H1 (cell line): ENCODE results near the gene PRPF6. TPM values are rescaled to one million over a fixed set of nuclear protein-coding genes. Genes with fewer than 3 reads are reported as not detected.
A peak's percentile ranks its signal among the peaks of the same experiment; 100 is the strongest.

ENCODE experiments used
- CTCF ChIA-PET: fragments of 300-600 bp; sonication (Branson Sonifier 250); formaldehyde crosslinking; loops from one replicate; lab custom pipeline; 2021; ENCODE audit not compliant: partially characterized antibody; lab: Charles Lee
- POLR2A ChIA-PET: fragments of 300-600 bp; sonication (Branson Sonifier 250); formaldehyde crosslinking; loops from one replicate; lab custom pipeline; 2021; ENCODE audit warnings: inconsistent platforms; ENCODE audit not compliant: partially characterized antibody; lab: Charles Lee
- DNase-seq, 2 experiments: peaks; one replicate each; pipeline versions ENCODE4 v3.0.0 to v3.0.0-alpha.2; 2010 to 2022; ENCODE audit warnings: low spot score in 2 of 2, low read depth in 1 of 2, mixed read lengths in 1 of 2
- FAIRE-seq: peaks from 2 replicates; lab custom pipeline; 2011; peaks lifted over from hg19 to GRCh38; lab: Jason Lieb, UNC
- H2AFZ ChIP-seq: 2 replicates; pipeline ENCODE4 v1.8.1; 2012; ENCODE audit warnings: low read length, inconsistent platforms
- H2AK5ac ChIP-seq: 2 replicates; pipeline ENCODE4 v1.6.1; 2013; ENCODE audit warnings: low read depth, low read length
- H2BK120ac ChIP-seq: replicated peaks from 2 replicates; pipeline ENCODE3; 2013; ENCODE audit warnings: low read depth, low read length, inconsistent platforms
- H2BK12ac ChIP-seq: 2 replicates; pipeline ENCODE4 v1.6.1; 2013; ENCODE audit warnings: low read depth, low read length
- H2BK15ac ChIP-seq: 2 replicates; pipeline ENCODE4 v1.6.1; 2013; ENCODE audit warnings: low read length
- H2BK20ac ChIP-seq: 2 replicates; pipeline ENCODE4 v1.6.1; 2013; ENCODE audit warnings: low read length
- H2BK5ac ChIP-seq: 2 replicates; pipeline ENCODE4 v1.6.1; 2013; ENCODE audit warnings: low read depth, low read length
- H3K14ac ChIP-seq: 2 replicates; pipeline ENCODE4 v1.6.1; 2013; ENCODE audit warnings: inconsistent platforms; ENCODE audit not compliant: insufficient read length
- H3K18ac ChIP-seq: 2 replicates; pipeline ENCODE4 v1.6.1; 2013; ENCODE audit warnings: low read length; ENCODE audit errors: extremely low read depth
- H3K23ac ChIP-seq: 2 replicates; pipeline ENCODE4 v1.6.1; 2013; ENCODE audit warnings: inconsistent platforms; ENCODE audit not compliant: insufficient read length
- H3K23me2 ChIP-seq: 2 replicates; pipeline ENCODE4 v1.6.1; 2013; ENCODE audit warnings: low read depth, low read length
- H3K27ac ChIP-seq: 2 replicates; pipeline ENCODE4 v1.6.1; 2011; ENCODE audit warnings: low read depth, low read length, inconsistent platforms
- H3K27me3 ChIP-seq, 4 experiments: replicated peaks in 1 of 4; 1 replicate in 1 of 4; 2 replicates in 3 of 4; pipeline versions ENCODE4 v1.6.1 to v1.8.1; 2011 to 2013; ENCODE audit warnings: low read length in 3 of 4, mild to moderate bottlenecking in 3 of 4, inconsistent platforms in 2 of 4, mixed read lengths in 2 of 4, moderate library complexity in 1 of 4; ENCODE audit not compliant: control insufficient read depth in 3 of 4, insufficient read depth in 3 of 4; ENCODE audit errors: extremely low read depth in 1 of 4
- H3K36me3 ChIP-seq, 4 experiments: 2 replicates each; pipeline versions ENCODE4 v1.6.1 to v1.8.1; 2011 to 2013; ENCODE audit warnings: mild to moderate bottlenecking in 4 of 4, low read length in 3 of 4, moderate library complexity in 2 of 4, control low read depth in 1 of 4, inconsistent platforms in 1 of 4; ENCODE audit not compliant: insufficient read depth in 4 of 4, control insufficient read depth in 2 of 4
- H3K4ac ChIP-seq: replicated peaks from 2 replicates; pipeline ENCODE3; 2013; ENCODE audit warnings: low read length, low read depth, mixed read lengths, inconsistent platforms; ENCODE audit not compliant: insufficient read length
- H3K4me1 ChIP-seq, 4 experiments: replicated peaks in 1 of 4; 1 replicate in 1 of 4; 2 replicates in 3 of 4; pipeline versions ENCODE4 v1.6.1 to v1.8.1; 2011 to 2013; ENCODE audit warnings: low read length in 3 of 4, inconsistent platforms in 2 of 4, mixed read lengths in 1 of 4; ENCODE audit not compliant: insufficient read depth in 4 of 4, control insufficient read depth in 3 of 4
- H3K4me2 ChIP-seq, 2 experiments: 2 replicates each; pipeline versions ENCODE4 v1.6.1 to v1.8.1; 2011 to 2013; ENCODE audit warnings: low read depth in 2 of 2, low read length in 2 of 2, control low read depth in 1 of 2, inconsistent platforms in 1 of 2, mild to moderate bottlenecking in 1 of 2; ENCODE audit not compliant: insufficient read depth in 1 of 2
- H3K4me3 ChIP-seq, 4 experiments: fragments of 200-600, 300-600 bp in 1 of 4; sonication (generic), shearing (Covaris generic), sonication (Bioruptor Twin) in 1 of 4; 2 replicates each; pipeline versions ENCODE4 v1.5.1 to v1.8.1; 2011 to 2016; ENCODE audit warnings: low read length in 4 of 4, low read depth in 3 of 4, control low read depth in 2 of 4, inconsistent platforms in 2 of 4, mild to moderate bottlenecking in 2 of 4, mixed read lengths in 1 of 4, moderate library complexity in 1 of 4; ENCODE audit not compliant: insufficient read depth in 2 of 4; ENCODE audit errors: extremely low read depth in 1 of 4
- H3K56ac ChIP-seq: replicated peaks from 2 replicates; pipeline ENCODE3; 2013; ENCODE audit warnings: low read depth, mild to moderate bottlenecking, mixed read lengths, low read length, inconsistent platforms; ENCODE audit not compliant: insufficient read length
- H3K79me1 ChIP-seq: 2 replicates; pipeline ENCODE4 v1.6.1; 2013; ENCODE audit warnings: low read depth, low read length, control low read depth
- H3K79me2 ChIP-seq, 2 experiments: 2 replicates each; pipeline versions ENCODE4 v1.6.1 to v1.8.1; 2012 to 2013; ENCODE audit warnings: low read length in 2 of 2, mild to moderate bottlenecking in 2 of 2, inconsistent platforms in 1 of 2; ENCODE audit not compliant: insufficient read depth in 2 of 2, control insufficient read depth in 1 of 2
- H3K9ac ChIP-seq, 4 experiments: replicated peaks in 1 of 4; 1 replicate in 1 of 4; 2 replicates in 3 of 4; pipeline versions ENCODE4 v1.6.1 to v1.8.1; 2011 to 2013; ENCODE audit warnings: low read depth in 3 of 4, low read length in 3 of 4, control low read depth in 2 of 4, mild to moderate bottlenecking in 2 of 4, moderate library complexity in 2 of 4, inconsistent platforms in 1 of 4; ENCODE audit errors: extremely low read depth in 1 of 4
- H3K9me3 ChIP-seq, 2 experiments: 2 replicates each; pipeline versions ENCODE4 v1.6.1 to v1.8.1; 2012 to 2013; ENCODE audit warnings: mild to moderate bottlenecking in 2 of 2, moderate library complexity in 2 of 2, control low read depth in 1 of 2, inconsistent platforms in 1 of 2, low read depth in 1 of 2, low read length in 1 of 2, mixed read lengths in 1 of 2; ENCODE audit not compliant: insufficient read depth in 2 of 2
- H4K20me1 ChIP-seq, 2 experiments: replicated peaks in 1 of 2; 2 replicates each; pipeline versions ENCODE3 to v1.8.1; 2011 to 2013; ENCODE audit warnings: inconsistent platforms in 2 of 2, low read length in 2 of 2, mild to moderate bottlenecking in 1 of 2; ENCODE audit not compliant: insufficient read depth in 2 of 2, control insufficient read depth in 1 of 2
- H4K5ac ChIP-seq: 2 replicates; pipeline ENCODE4 v1.6.1; 2013; ENCODE audit warnings: low read length, low read depth, mixed read lengths, inconsistent platforms; ENCODE audit not compliant: insufficient read length
- H4K8ac ChIP-seq: 2 replicates; pipeline ENCODE4 v1.8.0; 2013; ENCODE audit warnings: mild to moderate bottlenecking, moderate library complexity, low read length, inconsistent platforms; ENCODE audit not compliant: insufficient read depth; ENCODE audit errors: extremely low read depth
- H4K91ac ChIP-seq: replicated peaks from 2 replicates; pipeline ENCODE3; 2013; ENCODE audit warnings: low read length, mixed read lengths, inconsistent platforms; ENCODE audit not compliant: insufficient read length
- BACH1 ChIP-seq: IDR thresholded peaks from 2 replicates; pipeline ENCODE4 v1.6.1; 2012; ENCODE audit warnings: low read length, improper control_type of control experiment
- CBX8 ChIP-seq: fragments of 300-800, 300-1000 bp; sonication (generic); IDR thresholded peaks from 2 replicates; pipeline ENCODE4 v1.7.1; 2016; ENCODE audit warnings: low read depth, low read length, borderline replicate concordance
- GABPA ChIP-seq: IDR thresholded peaks from 2 replicates; pipeline ENCODE4 v1.6.1; 2011; ENCODE audit warnings: mild to moderate bottlenecking, low read length, moderate library complexity, borderline replicate concordance; ENCODE audit not compliant: insufficient read depth
- JUN ChIP-seq: IDR thresholded peaks from 2 replicates; pipeline ENCODE4 v1.6.1; 2011; ENCODE audit warnings: low read depth, mild to moderate bottlenecking, improper control_type of control experiment, low read length
- MAFK ChIP-seq: IDR thresholded peaks from 2 replicates; pipeline ENCODE4 v1.6.1; 2012; ENCODE audit warnings: low read depth, mild to moderate bottlenecking, improper control_type of control experiment, low read length
- PHF8 ChIP-seq: fragments of 200-600 bp; sonication (generic); conservative IDR thresholded peaks from 2 replicates; pipeline ENCODE4 v1.7.1; 2012; ENCODE audit warnings: low read depth, mild to moderate bottlenecking, inconsistent platforms, low read length, moderate library complexity
- POU5F1 ChIP-seq: IDR thresholded peaks from 2 replicates; pipeline ENCODE4 v1.6.1; 2011; ENCODE audit warnings: low read depth, mild to moderate bottlenecking, low read length, moderate library complexity
- RXRA ChIP-seq: IDR thresholded peaks from 2 replicates; pipeline ENCODE4 v1.6.1; 2011; ENCODE audit warnings: low read depth, mild to moderate bottlenecking, low read length, moderate library complexity; ENCODE audit not compliant: insufficient read depth
- SP4 ChIP-seq: IDR thresholded peaks from 2 replicates; pipeline ENCODE4 v1.6.1; 2012; ENCODE audit warnings: low read length, inconsistent platforms
- TBP ChIP-seq: IDR thresholded peaks from 2 replicates; pipeline ENCODE4 v1.6.1; 2011; ENCODE audit warnings: low read depth, low read length, improper control_type of control experiment
- ZNF274 ChIP-seq: IDR thresholded peaks from 2 replicates; pipeline ENCODE4 v1.7.0; 2012; ENCODE audit warnings: low read length, borderline replicate concordance; ENCODE audit errors: extremely low read depth
- WGBS, 2 experiments: shearing (Covaris generic) in 1 of 2; methylation state at CpG; one replicate each; pipeline versions ENCODE4 v1.1.6 to v1.1.7; 2013 to 2015; ENCODE audit warnings: low lambda C conversion rate in 2 of 2, mixed read lengths in 2 of 2, inconsistent platforms in 1 of 2, low coverage in 1 of 2, missing lambda C conversion rate in 1 of 2; ENCODE audit not compliant: insufficient replicate concordance in 2 of 2, insufficient coverage in 1 of 2, insufficient read length in 1 of 2; ENCODE audit errors: extremely low coverage in 1 of 2, missing lambda C conversion rate in 1 of 2; 5-methylcytosine and 5-hydroxymethylcytosine counted together
- polyA plus RNA-seq, 7 experiments: library from polyadenylated mRNA; depleted of rRNA in 3 of 7; stranded (reverse) in 5 of 7; unstranded in 2 of 7; fragments of >200 nt in 5 of 7; fragments of 200-250 nt in 2 of 7; gene quantifications; 1 replicate in 5 of 7; 2 replicates in 1 of 7; 4 replicates in 1 of 7; pipeline versions ENCODE4 v1.2.1 to v1.2.3, GENCODE V29; 2011 to 2013; ENCODE audit warnings: missing spikeins in 2 of 7, mixed read lengths in 2 of 7
- total RNA-seq: library from RNA; stranded (reverse); fragmentation: NEBNext Ultra II Directional; extraction: Animal tissue kit (Norgen Biotek cat#: 25700); gene quantifications from 2 replicates; pipeline ENCODE4 v1.2.1, GENCODE V29; 2021
- TF ChIP-seq, protein P1 (sequence below): IDR thresholded peaks from 2 replicates; pipeline ENCODE4 v1.6.1; 2011; ENCODE audit warnings: low read depth, mild to moderate bottlenecking, low read length; ENCODE audit not compliant: insufficient read depth

PRPF6 gene
- total and polyA plus RNA-seq, 2 of the 8 experiments (the other 6 are each of a cell fraction or from before 2014, with no cell fraction given): 27.9 to 76.9 TPM

DNA sequence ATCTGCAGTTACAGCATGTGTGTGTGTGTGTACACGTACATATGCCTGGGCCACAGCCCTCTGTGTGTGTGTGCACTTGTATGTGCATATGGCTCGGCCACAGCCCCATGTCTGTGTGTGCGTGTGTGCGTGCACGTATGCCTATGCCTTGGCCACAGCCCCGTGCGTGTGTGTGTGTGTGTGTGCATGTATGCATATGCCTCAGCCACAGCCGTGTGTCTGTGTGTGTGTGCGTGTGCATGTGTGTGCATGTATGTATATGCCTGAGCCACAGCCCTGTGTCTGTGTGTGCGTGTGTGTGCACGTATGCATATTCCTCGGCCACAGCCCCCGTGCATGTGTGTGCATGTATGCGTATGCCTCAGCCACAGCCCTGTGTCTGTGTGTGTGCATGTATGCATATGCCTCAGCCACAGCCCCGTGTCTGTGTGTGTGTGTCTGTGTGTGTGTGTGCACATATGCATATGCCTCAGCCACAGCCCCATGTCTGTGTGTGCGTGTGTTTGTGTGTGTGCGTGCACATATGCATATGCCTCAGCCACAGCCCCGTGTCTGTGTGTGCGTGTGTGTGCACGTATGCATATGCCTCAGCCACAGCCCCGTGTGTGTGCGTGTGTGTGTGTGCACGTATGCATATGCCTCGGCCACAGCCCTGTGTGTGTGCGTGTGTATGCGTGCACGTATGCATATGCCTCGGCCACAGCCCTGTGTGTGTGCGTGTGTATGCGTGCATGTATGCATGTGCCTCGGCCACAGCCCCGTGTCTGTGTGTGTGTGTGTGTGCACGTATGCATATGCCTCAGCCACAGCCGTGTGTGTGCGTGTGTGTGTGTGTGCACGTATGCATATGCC is 40.4 kb downstream of the PRPF6 start:
- H2BK120ac ChIP-seq: no peak overlapping the region
- TF ChIP-seq GABPA (no peak), RXRA (no peak), TBP (no peak), ZNF274 (no peak), MAFK (no peak), POU5F1 (no peak), SP4 (no peak), PHF8 (no peak), CBX8 (no peak), BACH1 (no peak), JUN (no peak)
- TF ChIP-seq, protein P1, sequence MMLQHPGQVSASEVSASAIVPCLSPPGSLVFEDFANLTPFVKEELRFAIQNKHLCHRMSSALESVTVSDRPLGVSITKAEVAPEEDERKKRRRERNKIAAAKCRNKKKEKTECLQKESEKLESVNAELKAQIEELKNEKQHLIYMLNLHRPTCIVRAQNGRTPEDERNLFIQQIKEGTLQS: no peak
- H3K36me3 ChIP-seq: peaks cover 15 to 52% (median 42%) of the 10 kb centered on the region in 4 experiments
- WGBS, 2 experiments: 93% methylated on average over 36 of the region's 36 CpGs; no CpG with 5 or more reads in 1 of the 2 experiments
- H3K4ac ChIP-seq: no peak overlapping the region
- ChIA-PET CTCF (no interaction called here), POLR2A (no interaction called here)
- no peak overlapping the region for H3K4me2 ChIP-seq
- H4K20me1 ChIP-seq: peaks cover 3 to 20% of the 10 kb centered on the region in 2 experiments
- no peak overlapping the region for H3K18ac ChIP-seq
- no peak for FAIRE-seq
- 0 out of 2 replicates have a peak, but pooled peaks cover 4% of the 10 kb centered on the region for H3K23me2 ChIP-seq
- H4K8ac ChIP-seq: peak overlapping the region; percentile 25; the same call in 1 of the 2 replicates
- no peaks in the 10 kb centered on the region for H3K79me2 ChIP-seq
- 0 out of 2 replicates have a peak overlapping the region, but pooled peaks have one; percentile 27 for H2BK12ac ChIP-seq
- DNase-seq: no peak
- no peak overlapping the region for H3K14ac ChIP-seq
- no peak overlapping the region for H3K56ac ChIP-seq
- no peak overlapping the region for H3K27ac ChIP-seq
- H3K4me1 ChIP-seq: no peaks in the 10 kb centered on the region
- no peak overlapping the region for H3K9ac ChIP-seq
- no peak overlapping the region for H2BK20ac ChIP-seq
- no peak overlapping the region for H2AK5ac ChIP-seq
- no peaks in the 10 kb centered on the region for H3K9me3 ChIP-seq
- H2BK5ac ChIP-seq: peak overlapping the region; percentile 66; the same call in 1 of the 2 replicates
- no peak overlapping the region for H3K23ac ChIP-seq
- H3K27me3 ChIP-seq: no peaks in the 10 kb centered on the region
- no peak overlapping the region for H2AFZ ChIP-seq
- H3K79me1 ChIP-seq: peaks cover 8% of the 10 kb centered on the region
- H4K5ac ChIP-seq: no peak overlapping the region
- H3K4me3 ChIP-seq: no peak overlapping the region
- no peak overlapping the region for H2BK15ac ChIP-seq
- no peak overlapping the region for H4K91ac ChIP-seq
